HCT116 (cell line): ENCODE measurements around the gene MMP12. TPM values are rescaled to one million over a fixed set of nuclear protein-coding genes. Genes with fewer than 3 reads are reported as not detected.

ENCODE experiments used
- ATAC-seq: fragments of 200-7000 bp; cut with Tn5 transposase; 2 replicates; pipeline ENCODE4 v1.9.1; 2020; ENCODE audit warnings: mild to moderate bottlenecking, moderate library complexity
- BruUV-seq: library from RNA; stranded (reverse); fragments of 400-500 nt; replicated peaks from 2 replicates; lab custom pipeline; 2021; lab: Mats Ljungman, UMichigan
- CTCF ChIA-PET: fragments of 300-600 bp; sonication (Branson Sonifier 250); formaldehyde crosslinking; loops from one replicate; lab custom pipeline; 2021; ENCODE audit warnings: antibody characterized with exemption; lab: Charles Lee
- POLR2A ChIA-PET: fragments of 300-600, 350-600 bp; sonication (Branson Sonifier 250); formaldehyde crosslinking; loops from one replicate; lab custom pipeline; 2021; ENCODE audit warnings: antibody characterized with exemption; lab: Charles Lee
- RAD21 ChIA-PET, 2 experiments: fragments of 300-600 bp; sonication (Branson Sonifier 250); formaldehyde crosslinking; loops; one replicate each; lab custom pipeline; 2023; ENCODE audit warnings: low total read pairs in 2 of 2; ENCODE audit not compliant: uncharacterized antibody in 2 of 2, unreplicated experiment in 2 of 2, low non-redundant PET in 1 of 2; lab: Charles Lee
- DNase-seq: peaks from one replicate; pipeline ENCODE4 v3.0.0-alpha.2; 2010; ENCODE audit warnings: low read depth, low spot score
- H2AFZ ChIP-seq: fragments of 200-600 bp; shearing (Covaris generic), sonication (generic); 2 replicates; pipeline ENCODE4 v1.6.1; 2017; ENCODE audit warnings: low read depth, mixed run types, mixed read lengths, antibody characterized with exemption, low read length; ENCODE audit not compliant: poor library complexity, severe bottlenecking
- H3K27ac ChIP-seq: 2 replicates; pipeline ENCODE4 v1.5.1; 2012; ENCODE audit warnings: low read depth, low read length
- H3K27me3 ChIP-seq: fragments of 200-600 bp; sonication (generic); 2 replicates; pipeline ENCODE4 v1.6.1; 2016; ENCODE audit warnings: mixed run types, low read length, mixed read lengths; ENCODE audit not compliant: insufficient read depth
- H3K36me3 ChIP-seq, 2 experiments: fragments of 200-500 bp in 1 of 2; fragments of 200-600 bp in 1 of 2; sonication (Bioruptor generic) in 1 of 2; sonication (generic) in 1 of 2; 2 replicates each; pipeline versions ENCODE4 v1.5.1 to v1.6.1; 2014 to 2016; ENCODE audit warnings: low read length in 2 of 2, inconsistent platforms in 1 of 2, mixed read lengths in 1 of 2, mixed run types in 1 of 2; ENCODE audit not compliant: insufficient read depth in 2 of 2, control insufficient read depth in 1 of 2
- H3K4me1 ChIP-seq, 2 experiments: fragments of 200-600 bp in 1 of 2; sonication (generic) in 1 of 2; 2 replicates each; pipeline versions ENCODE4 v1.5.1 to v1.6.1; 2012 to 2017; ENCODE audit warnings: low read length in 2 of 2, inconsistent platforms in 1 of 2, mild to moderate bottlenecking in 1 of 2, mixed read lengths in 1 of 2, mixed run types in 1 of 2, moderate library complexity in 1 of 2; ENCODE audit not compliant: insufficient read depth in 2 of 2, control insufficient read depth in 1 of 2
- H3K4me2 ChIP-seq: fragments of 200-600 bp; sonication (generic); 2 replicates; pipeline ENCODE4 v1.6.1; 2017; ENCODE audit warnings: mixed run types, low read length, mixed read lengths
- H3K4me3 ChIP-seq, 2 experiments: fragments of 200-600 bp in 1 of 2; sonication (generic) in 1 of 2; replicated peaks in 1 of 2; 2 replicates each; pipeline ENCODE4 v1.5.1; 2011 to 2016; ENCODE audit warnings: low read length in 2 of 2, control low read depth in 1 of 2, low read depth in 1 of 2, mild to moderate bottlenecking in 1 of 2, mixed read lengths in 1 of 2, mixed run types in 1 of 2
- H3K79me2 ChIP-seq: fragments of 200-600 bp; sonication (generic); 2 replicates; pipeline ENCODE4 v1.6.1; 2017; ENCODE audit warnings: mild to moderate bottlenecking, mixed run types, low read length, moderate library complexity, mixed read lengths; ENCODE audit not compliant: insufficient read depth
- H3K9ac ChIP-seq: fragments of 200-600 bp; sonication (generic); 2 replicates; pipeline ENCODE4 v1.6.1; 2016; ENCODE audit warnings: low read length, mixed read lengths
- H3K9me2 ChIP-seq: fragments of 200-600 bp; sonication (generic), shearing (Covaris generic); 2 replicates; pipeline ENCODE4 v1.6.1; 2017; ENCODE audit warnings: mixed run types, mild to moderate bottlenecking, moderate library complexity; ENCODE audit not compliant: insufficient read depth
- H3K9me3 ChIP-seq, 2 experiments: fragments of 200-500 bp in 1 of 2; fragments of 200-600 bp in 1 of 2; sonication (Bioruptor generic) in 1 of 2; sonication (generic) in 1 of 2; 2 replicates each; pipeline ENCODE4 v1.6.1; 2014 to 2017; ENCODE audit warnings: low read length in 2 of 2, mixed read lengths in 2 of 2, inconsistent platforms in 1 of 2, low read depth in 1 of 2, mild to moderate bottlenecking in 1 of 2, mixed run types in 1 of 2, moderate library complexity in 1 of 2; ENCODE audit not compliant: control insufficient read depth in 1 of 2, insufficient read depth in 1 of 2
- H4K20me1 ChIP-seq: fragments of 200-600 bp; sonication (generic), shearing (Covaris generic); 2 replicates; pipeline ENCODE4 v1.6.1; 2017; ENCODE audit warnings: mixed run types, mild to moderate bottlenecking, moderate library complexity; ENCODE audit not compliant: insufficient read depth
- CBX3 ChIP-seq: IDR thresholded peaks from 2 replicates; pipeline ENCODE4 v1.6.1; 2012; ENCODE audit warnings: low read depth
- CEBPB ChIP-seq: IDR thresholded peaks from 2 replicates; pipeline ENCODE4 v1.6.1; 2012; ENCODE audit warnings: low read depth
- CTCF ChIP-seq, 3 experiments: fragments of 200-600 bp in 1 of 3; sonication (generic) in 1 of 3; IDR thresholded peaks in 2 of 3; conservative IDR thresholded peaks in 1 of 3; 2 replicates each; pipeline ENCODE4 v1.5.1; 2012 to 2017; ENCODE audit warnings: low read depth in 2 of 3, low read length in 2 of 3, antibody characterized with exemption in 1 of 3, borderline replicate concordance in 1 of 3, control low read depth in 1 of 3, mild to moderate bottlenecking in 1 of 3, mixed read lengths in 1 of 3, mixed run types in 1 of 3, moderate library complexity in 1 of 3; ENCODE audit not compliant: insufficient read depth in 1 of 3
- EGR1 ChIP-seq: IDR thresholded peaks from 2 replicates; pipeline ENCODE4 v1.6.1; 2012; ENCODE audit warnings: low read depth
- ELF1 ChIP-seq: IDR thresholded peaks from 2 replicates; pipeline ENCODE4 v1.6.1; 2012; ENCODE audit warnings: low read depth, borderline replicate concordance
- EZH2phosphoT487 ChIP-seq: fragments of 200-600 bp; IDR thresholded peaks from 2 replicates; pipeline ENCODE4 v1.6.1; 2018; ENCODE audit warnings: antibody characterized with exemption, borderline replicate concordance
- FOSL1 ChIP-seq: IDR thresholded peaks from 2 replicates; pipeline ENCODE4 v1.6.1; 2012; ENCODE audit warnings: low read depth
- JUND ChIP-seq: IDR thresholded peaks from 2 replicates; pipeline ENCODE4 v1.6.1; 2012
- POLR2A ChIP-seq: IDR thresholded peaks from 2 replicates; pipeline ENCODE4 v1.7.0; 2011; ENCODE audit warnings: borderline replicate concordance; ENCODE audit not compliant: insufficient read depth, insufficient read length; ENCODE audit errors: extremely low read depth
- POLR2AphosphoS5 ChIP-seq: IDR thresholded peaks from 2 replicates; pipeline ENCODE4 v1.6.1; 2011; ENCODE audit warnings: mild to moderate bottlenecking, low read depth, low read length, moderate library complexity
- REST ChIP-seq: IDR thresholded peaks from 2 replicates; pipeline ENCODE4 v1.6.1; 2012; ENCODE audit warnings: low read depth
- SIN3A ChIP-seq: IDR thresholded peaks from 2 replicates; pipeline ENCODE4 v1.6.1; 2012; ENCODE audit warnings: low read depth
- SP1 ChIP-seq: IDR thresholded peaks from 2 replicates; pipeline ENCODE4 v1.6.1; 2012; ENCODE audit warnings: low read depth
- ZFX ChIP-seq: fragments of 450-650 bp; IDR thresholded peaks from 2 replicates; pipeline ENCODE4 v1.6.1; 2017
- intact Hi-C: fragments of 100-400 bp; cut with micrococcal nuclease; formaldehyde crosslinking; loops from 2 replicates; pipeline ENCODE4 v1.10.0; 2022
- total RNA-seq: library from RNA; stranded (reverse); gene quantifications from one replicate; pipeline ENCODE4 v1.2.1, GENCODE V29; 2021; ENCODE audit not compliant: unreplicated experiment

The MMP12 gene
- total RNA-seq, 1 experiment from 2014 or later = not detected

- TF ChIP-seq SP1 (no peak), CEBPB (no peak), FOSL1 (no peak)
- TF ChIP-seq, all 23 proteins: peak for 0
These were observed 46.9 kb upstream of the MMP12 start (continued) for GRCh38 chr11:102921587-102922220.

DNA sequence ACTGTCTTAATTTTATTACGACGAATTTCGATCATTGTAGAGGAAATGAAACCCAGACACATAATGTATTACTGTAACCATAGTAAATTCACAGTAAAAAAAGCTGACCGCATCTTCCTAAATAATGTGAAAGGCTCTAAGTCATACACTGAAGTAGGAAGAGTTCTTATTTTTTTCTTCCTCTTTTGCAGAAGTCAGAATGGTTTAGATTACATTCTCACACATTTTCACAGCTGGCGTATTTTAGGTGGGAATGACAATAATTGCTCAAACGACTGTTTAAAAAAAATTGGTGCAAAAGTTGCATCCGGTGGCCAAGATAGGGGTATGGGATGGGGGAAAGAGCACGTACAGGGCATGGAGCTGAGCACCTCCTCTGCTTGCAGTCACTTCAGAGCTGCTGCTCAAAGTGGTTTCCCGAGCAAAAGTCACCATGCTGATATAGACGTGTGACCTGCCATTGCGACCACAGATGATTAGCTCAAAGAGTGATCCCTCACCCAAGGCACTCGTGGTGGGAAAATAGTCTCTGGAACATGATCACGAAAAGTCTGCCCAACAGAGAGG lies 45.4 kb upstream of the MMP12 start:
- no peak overlapping the region for H3K4me3 ChIP-seq
- no peaks in the 10 kb centered on the region for H3K27me3 ChIP-seq
- H3K4me2 ChIP-seq = no peak overlapping the region
- H4K20me1 ChIP-seq = no peaks in the 10 kb centered on the region
- RAD21 ChIA-PET = no interaction called here
- POLR2A ChIA-PET = no interaction called here
- no peaks in the 10 kb centered on the region for H3K9me2 ChIP-seq
- BruUV-seq = no TSS peak
- no peak overlapping the region for H3K9ac ChIP-seq
- no peaks in the 10 kb centered on the region for H3K79me2 ChIP-seq
- no peak overlapping the region for H3K27ac ChIP-seq
- CTCF ChIA-PET = interaction anchor here (1.6 kb wide), 1 partner anchor 21 kb away, joined by 4 read pairs; no protein-coding TSS in a partner anchor
- H3K9me3 ChIP-seq = no peaks in the 10 kb centered on the region
- DNase-seq (no peak), ATAC-seq (no peak)
- H2AFZ ChIP-seq = no peak overlapping the region
- intact Hi-C loops = no loop called here
- no peaks in the 10 kb centered on the region for H3K36me3 ChIP-seq
- TF ChIP-seq EGR1 = no peak
- TF ChIP-seq POLR2AphosphoS5 = no peak
- no peak for TF ChIP-seq CBX3
- no peaks in the 10 kb centered on the region for H3K4me1 ChIP-seq

- Histone ChIP-seq H3K4me2 (no peak overlapping the region), H3K27me3 (no peaks in the 10 kb centered on the region), H3K4me1 (no peaks in the 10 kb centered on the region), H3K9me3 (no peaks in the 10 kb centered on the region), H4K20me1 (no peaks in the 10 kb centered on the region; the same call in 1 of the 2 replicates), H3K36me3 (no peaks in the 10 kb centered on the region), H3K9ac (no peak overlapping the region), H3K9me2 (no peaks in the 10 kb centered on the region), H3K4me3 (no peak overlapping the region), H3K79me2 (no peaks in the 10 kb centered on the region), H3K27ac (no peak overlapping the region), H2AFZ (peak overlapping the region; percentile 66)
- ATAC-seq (peak; percentile 27; the same call in 1 of the 2 replicates), DNase-seq (no peak)
- BruUV-seq = no TSS peak
- intact Hi-C loops = loop anchor here (10.0 kb wide), 1 partner anchor 140 kb away; no protein-coding TSS in a partner anchor
- ChIA-PET RAD21 (interaction anchor here in 1 of 2 experiments (1.2 kb wide), 1 partner anchor 140 kb away, joined by 3 read pairs; no protein-coding TSS in a partner anchor), POLR2A (no interaction called here), CTCF (interaction anchor here (0.7 to 2.1 kb wide), 22 partner anchors 11 to 232 kb away, joined by 3 to 29 read pairs (median 4); partner anchors contain the start of gene MMP10)
- TF ChIP-seq ZFX = no peak
- TF ChIP-seq POLR2A = no peak
- no peak for TF ChIP-seq SP1
- no peak for TF ChIP-seq SIN3A
- no peak for TF ChIP-seq ELF1
- no peak for TF ChIP-seq FOSL1
- no peak for TF ChIP-seq JUND
- TF ChIP-seq REST = no peak
- no peak for TF ChIP-seq EZH2phosphoT487
- TF ChIP-seq CTCF (IDR thresholded peaks at IDR 0.05 in 2 of 3, conservative IDR thresholded peaks at IDR 0.05 in 1 of 3; ENCODE audit: borderline replicate concordance in 1 of 3, insufficient read depth in 1 of 3, low read depth in 2 of 3, low read length in 2 of 3) = no peak
These were observed 40.2 kb upstream of the MMP12 start for GRCh38 chr11:102915044-102915375.
